Right renal pelvis (tissue), 4 donors: ENCODE results near the gene TRIP13. TPM values are rescaled to one million over a fixed set of nuclear protein-coding genes. Genes with fewer than 3 reads are reported as not detected.
"Not testable (repeated sequence)": the region's sequence is repeated elsewhere in the genome, so short reads cannot be mapped to it uniquely, and the experiment has no call there.

Experiments
- DNase-seq, 4 donors: peaks; one replicate each; pipeline ENCODE4 v3.0.0-alpha.2; 2013; ENCODE audit warnings: low read depth in 4 of 4, low spot score in 3 of 4, missing footprints in 1 of 4
- polyA plus RNA-seq, 4 donors: library from polyadenylated mRNA; unstranded; fragments of 120-200 nt; gene quantifications; one replicate each; pipeline ENCODE4 v1.2.1, GENCODE V29; 2013; ENCODE audit not compliant: insufficient read length in 4 of 4

Gene TRIP13
- polyA plus RNA-seq, 4 donors, result 11.3 to 17.0 (median 15.4) TPM

- DNase-seq, result no peak
These were observed 20.9 kb upstream of the TRIP13 start for GRCh38 chr5:871596-872298.

- no peak for DNase-seq
These were observed 20.4 kb upstream of the TRIP13 start for GRCh38 chr5:872301-872700.

- no peak for DNase-seq
These were observed 19.4 kb upstream of the TRIP13 start for GRCh38 chr5:873328-873727.

DNA sequence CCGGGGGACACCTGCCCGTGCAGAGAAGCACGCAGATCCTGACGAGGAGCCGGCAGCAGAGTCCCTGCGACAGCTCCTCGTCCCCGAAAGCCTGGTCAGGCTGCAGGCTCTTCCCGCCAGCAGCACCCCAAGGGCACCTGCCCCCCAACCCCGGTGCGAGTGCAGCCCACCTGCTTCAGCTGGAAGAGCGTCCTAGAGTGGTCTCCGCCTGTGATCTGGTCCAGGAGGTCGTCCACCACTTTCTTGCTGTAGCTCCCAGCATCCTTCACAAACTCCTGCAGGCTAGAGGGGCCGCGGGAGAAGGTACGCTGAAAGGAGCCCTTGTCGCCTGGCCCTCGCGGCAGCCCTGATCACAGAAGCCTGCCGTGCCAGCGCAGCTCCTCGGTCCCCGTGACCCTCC, 16.8 kb upstream of the TRIP13 start:
- no peak for DNase-seq

GRCh38 chr5:876398-877365, 16.0 kb upstream of the TRIP13 start:
- DNase-seq, result no peak

DNA sequence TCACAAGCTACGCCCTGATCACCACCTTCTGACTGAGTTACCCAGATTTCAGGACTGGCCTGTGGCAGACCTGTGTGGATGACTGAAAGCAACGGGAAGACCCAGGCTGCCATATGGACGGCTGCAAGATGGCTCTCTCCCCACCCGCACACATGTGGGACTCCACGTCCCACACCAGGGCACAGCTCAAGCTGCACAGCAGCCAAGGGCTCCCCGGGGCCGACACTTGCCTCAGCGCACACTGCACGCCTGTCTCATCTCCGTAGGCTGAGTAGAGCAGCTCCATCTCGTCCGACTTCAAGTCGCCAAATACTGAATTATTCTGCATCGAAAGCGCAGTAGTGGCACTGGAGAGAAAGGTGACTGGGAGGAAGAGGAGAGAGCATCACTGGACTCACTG, 14.6 kb upstream of the TRIP13 start:
- DNase-seq, result no peak

DNA sequence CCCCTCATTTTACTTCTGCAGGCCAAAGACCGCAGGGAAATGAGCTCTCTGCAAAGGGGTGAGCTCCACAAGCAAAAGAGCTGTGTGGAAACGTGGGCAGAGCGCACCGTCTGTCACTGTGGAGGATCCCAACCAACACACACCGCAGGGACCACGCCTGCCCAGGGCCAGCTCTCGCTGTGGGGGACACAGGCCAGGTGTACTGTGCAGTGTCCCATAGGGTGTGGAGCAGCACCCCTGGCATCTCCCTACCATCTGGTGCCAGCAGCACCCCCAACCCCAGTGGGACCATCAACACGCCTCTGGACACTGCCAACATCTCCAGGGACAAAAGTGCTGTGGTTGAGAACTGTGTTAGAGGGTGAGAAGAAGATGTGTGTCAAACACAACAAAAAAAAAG, 14.0 kb upstream of the TRIP13 start:
- DNase-seq, result not testable (repeated sequence)

GRCh38 chr5:880816-881550, 11.7 kb upstream of the TRIP13 start:
- DNase-seq, result no peak

DNA sequence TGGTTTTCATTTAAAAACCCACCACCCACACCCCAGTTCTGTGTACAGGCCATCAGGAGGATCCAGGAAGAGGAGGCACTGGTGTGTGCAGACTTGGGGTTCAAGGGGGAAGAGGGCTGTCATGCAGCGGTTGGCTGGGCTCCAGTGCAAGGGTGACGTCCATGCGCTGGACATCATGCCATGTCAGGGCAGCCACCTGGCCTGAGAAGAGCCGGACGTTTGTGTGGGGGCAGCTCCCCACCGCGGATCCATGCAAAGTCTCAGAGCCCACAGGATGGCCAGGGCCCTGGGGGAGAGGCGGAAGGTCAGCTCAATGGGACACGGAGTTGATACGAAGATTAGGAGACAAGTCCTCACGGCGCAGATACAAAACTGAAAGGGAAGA, 11.1 kb upstream of the TRIP13 start:
- DNase-seq, result no peak

GRCh38 chr5:882253-883183, 10.2 kb upstream of the TRIP13 start:
- no peak for DNase-seq

DNA sequence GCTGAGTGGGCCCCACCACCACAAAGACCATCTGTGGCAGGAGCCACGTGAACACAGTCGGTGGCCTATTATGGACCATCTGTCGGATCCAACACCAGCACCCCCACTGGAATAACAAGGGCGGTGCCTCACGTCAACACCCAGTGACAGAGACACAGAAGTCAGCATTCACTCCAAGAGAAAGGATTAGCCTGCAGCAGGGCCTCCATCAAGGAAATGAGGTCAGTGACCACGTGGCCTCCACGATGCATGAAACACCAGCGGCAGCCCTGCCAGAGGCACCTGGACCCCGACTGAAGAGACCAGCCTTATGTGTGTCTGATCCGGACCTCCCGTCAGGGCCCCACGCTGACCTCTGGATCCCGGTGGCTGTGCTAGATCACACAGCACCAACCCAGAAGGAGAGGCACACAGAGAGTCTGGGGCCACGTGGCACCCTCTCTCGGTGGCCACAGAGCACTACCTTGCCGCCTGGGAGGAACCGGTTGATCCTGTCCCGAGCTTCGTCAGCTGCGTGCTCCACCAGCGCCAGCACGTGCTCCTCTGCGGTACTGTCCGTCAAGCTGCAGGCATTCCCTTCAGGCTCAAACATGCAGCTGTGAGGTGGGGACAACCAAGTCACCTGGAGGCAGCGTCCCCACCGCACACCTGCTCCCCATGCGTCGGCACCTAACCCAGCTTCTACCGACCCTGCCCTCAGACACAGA, 9.1 kb upstream of the TRIP13 start:
- no peak for DNase-seq

DNA sequence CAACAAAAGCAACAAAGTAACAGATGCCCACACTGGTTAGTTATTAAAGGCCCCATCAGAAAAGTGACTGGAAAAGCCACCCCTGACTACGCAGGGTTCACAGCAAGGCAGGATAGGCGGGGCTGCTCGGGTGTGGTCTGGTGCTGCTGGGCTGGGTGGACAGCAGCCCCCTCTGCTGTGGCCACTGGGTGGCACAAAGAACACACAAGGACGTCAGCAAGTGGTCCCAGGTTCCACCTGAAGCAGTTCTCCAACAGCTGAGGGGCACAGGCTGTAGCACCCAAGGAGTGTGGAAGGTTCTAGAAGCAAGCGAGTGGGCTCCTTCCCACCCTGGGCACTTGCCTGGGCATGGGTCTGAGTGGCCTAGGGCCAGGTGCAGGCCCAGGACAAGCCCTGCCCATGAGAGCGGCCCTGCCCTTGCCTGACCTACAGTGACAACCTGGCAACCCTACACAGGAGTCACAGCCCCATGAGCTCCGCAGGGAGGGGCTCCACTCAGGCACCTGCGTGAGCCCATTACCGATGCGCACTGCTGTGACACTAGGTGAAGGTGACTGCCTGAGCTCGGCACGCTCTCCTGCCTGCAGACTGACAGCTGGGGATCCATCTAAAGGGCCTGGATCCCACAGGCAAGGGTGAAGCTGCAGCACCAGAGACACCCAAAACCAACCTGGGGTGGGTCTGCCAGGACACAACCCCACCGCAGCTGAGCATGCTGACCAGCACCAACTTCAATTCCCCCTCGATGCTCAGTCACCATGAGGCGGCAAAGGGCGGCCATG, 8.1 kb upstream of the TRIP13 start:
- DNase-seq, result no peak

DNA sequence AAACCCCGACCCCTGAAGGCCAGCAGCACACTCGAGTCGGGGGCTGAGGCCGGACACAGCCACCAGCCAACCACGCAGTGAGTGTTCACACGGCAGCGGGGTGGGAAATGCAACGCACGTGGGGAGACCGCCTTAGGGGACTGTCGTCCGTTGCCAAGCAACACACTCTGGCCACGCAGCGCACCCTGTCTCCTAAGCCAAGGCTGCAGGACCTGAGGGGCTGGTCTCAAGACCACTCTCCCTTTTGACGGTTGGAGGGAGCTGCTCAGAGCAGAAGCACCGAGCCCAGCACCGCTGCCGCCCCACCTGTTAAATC, 7.6 kb upstream of the TRIP13 start:
- DNase-seq, result no peak

DNA sequence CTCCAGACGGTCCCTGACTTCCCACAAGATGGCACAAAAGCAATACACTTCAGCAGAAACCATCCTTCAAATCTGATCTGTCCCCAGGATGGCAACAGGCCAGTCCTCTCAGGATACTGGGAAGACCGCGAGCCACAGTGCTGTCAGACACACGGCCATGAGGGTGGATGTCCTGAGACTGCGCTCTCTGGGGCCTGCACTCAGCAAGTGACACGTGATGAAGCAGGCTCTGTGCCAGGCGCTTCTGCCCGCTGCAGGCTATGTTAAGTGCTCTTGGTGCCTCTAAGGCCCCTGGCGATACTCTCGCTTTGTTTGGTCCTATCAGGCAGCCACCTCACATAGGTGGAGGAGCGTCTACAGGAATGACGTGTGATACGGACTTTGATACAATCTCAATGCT, 7.2 kb upstream of the TRIP13 start:
- no peak for DNase-seq

DNA sequence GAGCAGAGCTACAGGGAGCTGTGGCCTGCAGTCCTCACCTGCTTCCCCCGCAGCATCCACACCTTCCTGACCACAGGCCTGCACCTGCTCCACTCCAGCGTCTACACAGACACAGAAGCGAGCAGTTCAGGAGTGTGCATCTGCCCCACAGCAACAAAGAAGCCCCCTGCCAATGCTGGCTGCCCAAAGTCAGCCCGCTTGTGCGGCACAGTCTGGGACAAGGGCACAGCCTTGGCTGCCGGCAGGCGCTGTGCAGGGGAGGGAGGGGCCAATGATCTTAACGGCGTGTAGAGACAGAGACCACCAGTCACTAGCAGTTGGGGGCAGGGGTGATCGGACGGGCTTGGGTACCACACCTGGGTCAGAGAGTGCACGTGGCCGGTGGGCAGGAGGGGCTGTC, 6.6 kb upstream of the TRIP13 start:
- no peak for DNase-seq

- no peak for DNase-seq
These were observed 5.9 kb upstream of the TRIP13 start for GRCh38 chr5:886716-887325.

DNA sequence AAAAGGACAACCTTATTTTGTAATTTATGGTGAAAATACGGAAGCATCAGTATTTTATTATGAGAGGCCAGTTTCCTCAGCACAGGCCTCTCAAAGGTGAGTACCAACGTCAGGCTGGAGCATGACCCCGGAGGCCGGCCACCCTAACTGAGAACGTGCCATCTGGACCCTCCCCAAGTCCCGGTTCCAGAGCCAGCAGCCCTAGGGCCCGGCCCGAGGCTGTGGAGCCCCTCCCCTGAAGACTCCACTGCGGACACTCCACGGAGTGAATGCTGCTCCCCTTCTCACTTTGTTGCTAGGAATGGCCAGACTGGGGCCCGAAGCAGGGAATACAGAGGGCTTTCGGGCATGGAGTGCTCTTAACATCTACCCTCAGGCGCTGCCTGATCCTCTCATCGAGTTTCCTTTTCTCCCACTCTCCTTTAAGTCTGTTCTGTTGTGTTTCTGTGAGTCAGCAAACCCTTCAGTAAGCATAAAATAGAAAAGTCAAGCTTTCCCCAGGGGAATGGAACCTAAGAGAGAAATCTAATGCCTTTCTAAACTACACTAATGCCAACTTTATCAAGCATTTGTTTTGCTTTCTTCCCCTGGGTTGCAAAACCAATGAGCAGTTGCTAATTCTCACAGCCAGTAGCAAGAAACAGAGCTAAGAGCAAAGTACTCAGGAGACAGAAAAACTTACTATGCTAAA, 4.6 kb upstream of the TRIP13 start:
- DNase-seq, result no peak

DNA sequence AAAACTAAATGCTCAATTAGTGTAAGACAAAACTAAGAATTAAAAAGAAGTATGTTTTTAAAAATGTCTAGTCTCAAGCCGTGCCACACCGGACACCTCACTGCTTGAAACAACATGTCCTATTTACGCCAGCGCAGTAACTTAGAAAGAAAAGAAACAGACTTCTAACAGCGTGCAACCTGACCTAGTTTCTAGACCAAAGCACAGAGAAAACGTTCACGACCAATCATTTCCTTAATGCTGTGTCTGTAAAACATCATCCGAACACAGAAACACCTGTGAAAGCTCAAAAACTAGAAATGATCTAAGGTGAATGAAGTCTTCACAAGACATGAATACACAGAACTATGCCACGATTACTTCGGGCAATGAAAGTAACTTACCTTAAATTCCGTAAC, 4.0 kb upstream of the TRIP13 start:
- no peak for DNase-seq
